A673 (cell line): ENCODE results near the gene CTSW.

Experiments used
- CTCF ChIP-seq: fragments of 300-800, 200-600 bp; sonication (generic); conservative IDR thresholded peaks from 2 replicates; pipeline ENCODE4 v1.5.1; 2017; ENCODE audit warnings: low read depth, mild to moderate bottlenecking, antibody characterized with exemption, low read length, moderate library complexity, mixed read lengths
- EZH2 ChIP-seq: fragments of 200-600 bp; sonication (generic); IDR thresholded peaks from 2 replicates; pipeline ENCODE4 v1.6.1; 2017; ENCODE audit warnings: borderline replicate concordance, low read depth, mild to moderate bottlenecking, mixed read lengths, antibody characterized with exemption, low read length; ENCODE audit not compliant: poor library complexity, severe bottlenecking

DNA sequence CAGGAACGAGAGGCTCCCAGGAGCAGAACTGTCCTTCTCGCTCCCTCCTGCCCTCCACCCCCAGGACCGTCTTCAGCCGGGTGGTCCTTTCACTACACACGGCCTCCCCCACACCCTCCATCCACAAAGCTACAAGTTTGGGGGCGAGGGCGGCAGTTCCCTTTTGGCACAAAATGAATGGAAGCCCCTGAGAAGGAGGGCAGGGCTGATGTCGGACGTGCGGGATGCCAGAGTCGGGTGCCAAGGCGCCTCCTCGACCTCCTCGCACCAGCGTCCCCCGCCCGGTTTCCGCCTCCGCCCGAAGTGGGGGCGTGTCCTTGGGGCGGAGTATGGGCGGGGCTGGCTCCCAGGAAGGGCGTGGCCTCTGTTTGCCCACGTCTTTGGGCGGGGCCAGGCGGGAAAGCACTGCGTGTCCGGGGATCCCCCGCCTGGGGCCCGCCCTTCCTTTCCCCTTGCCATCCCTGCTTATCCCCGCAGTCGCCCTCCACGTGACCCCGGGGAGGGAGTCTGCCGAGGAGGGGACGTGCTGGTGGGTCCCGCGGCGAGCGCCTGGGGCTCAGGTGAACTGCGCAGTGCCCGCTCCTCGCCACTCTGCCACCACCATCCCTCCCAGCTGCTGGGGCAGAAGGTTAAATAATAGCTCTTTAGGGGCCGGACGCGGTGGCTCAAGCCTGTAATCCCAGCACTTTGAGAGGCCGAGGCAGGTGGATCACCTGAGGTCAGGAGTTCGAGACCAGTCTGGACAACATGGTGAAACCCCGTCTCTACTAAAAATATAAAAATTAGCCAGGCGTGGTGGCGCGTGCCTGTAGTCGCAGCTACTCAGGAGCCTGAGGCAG, 6.1 kb upstream of the CTSW start:
- TF ChIP-seq CTCF (no peak), EZH2 (no peak)
